Fibroblast of lung (primary cell): ENCODE data around the gene SLAMF1. TPM values are rescaled to one million over a fixed set of nuclear protein-coding genes. Genes with fewer than 3 reads are reported as not detected.

Experiments used
- DNase-seq, 2 donors: peaks; one replicate each; pipeline versions ENCODE4 v3.0.0 to v3.0.0-alpha.2; 2010; ENCODE audit warnings: low read depth in 2 of 2
- H2AFZ ChIP-seq: 2 replicates; pipeline ENCODE4 v1.5.1; 2012; ENCODE audit warnings: low read length, control low read depth, inconsistent platforms
- H3K27ac ChIP-seq: 2 replicates; pipeline ENCODE4 v1.5.1; 2011; ENCODE audit warnings: low read length, control low read depth; ENCODE audit not compliant: insufficient read depth
- H3K27me3 ChIP-seq: 2 replicates; pipeline ENCODE4 v1.5.1; 2011; ENCODE audit warnings: mild to moderate bottlenecking, low read length; ENCODE audit not compliant: control insufficient read depth, insufficient read depth
- H3K36me3 ChIP-seq: 2 replicates; pipeline ENCODE4 v1.5.1; 2011; ENCODE audit warnings: low read length; ENCODE audit not compliant: control insufficient read depth, insufficient read depth
- H3K4me1 ChIP-seq: 2 replicates; pipeline ENCODE4 v1.5.1; 2011; ENCODE audit warnings: low read length; ENCODE audit not compliant: control insufficient read depth, insufficient read depth; ENCODE audit errors: extremely low read depth
- H3K4me2 ChIP-seq: 2 replicates; pipeline ENCODE4 v1.5.1; 2011; ENCODE audit warnings: low read length, control low read depth; ENCODE audit not compliant: insufficient read depth; ENCODE audit errors: extremely low read depth
- H3K4me3 ChIP-seq, 4 experiments: fragments of 200-600 bp in 1 of 4; sonication (generic) in 1 of 4; replicated peaks in 1 of 4; 2 replicates each; pipeline ENCODE4 v1.5.1; 2011 to 2016; ENCODE audit warnings: low read length in 4 of 4, low read depth in 3 of 4, mild to moderate bottlenecking in 3 of 4, control low read depth in 2 of 4, inconsistent platforms in 1 of 4, mixed read lengths in 1 of 4; ENCODE audit not compliant: insufficient read depth in 1 of 4; ENCODE audit errors: control extremely low read depth in 1 of 4
- H3K79me2 ChIP-seq: 2 replicates; pipeline ENCODE4 v1.5.1; 2012; ENCODE audit warnings: mild to moderate bottlenecking, low read length, inconsistent platforms; ENCODE audit not compliant: control insufficient read depth, insufficient read depth
- H3K9ac ChIP-seq: 2 replicates; pipeline ENCODE4 v1.5.1; 2011; ENCODE audit warnings: mild to moderate bottlenecking, low read length, control low read depth; ENCODE audit not compliant: insufficient read depth
- H3K9me3 ChIP-seq: 2 replicates; pipeline ENCODE4 v1.5.1; 2012; ENCODE audit warnings: low read depth, low read length; ENCODE audit not compliant: control insufficient read depth, insufficient read depth
- H4K20me1 ChIP-seq: 2 replicates; pipeline ENCODE4 v1.5.1; 2011; ENCODE audit warnings: low read length; ENCODE audit not compliant: control insufficient read depth, insufficient read depth; ENCODE audit errors: extremely low read depth
- CTCF ChIP-seq, 2 donors: IDR thresholded peaks in 1 of 2; conservative IDR thresholded peaks in 1 of 2; 1 replicate in 1 of 2; 2 replicates in 1 of 2; pipeline ENCODE4 v1.5.1; 2011 to 2012; ENCODE audit warnings: low read length in 2 of 2, control low read depth in 1 of 2, inconsistent platforms in 1 of 2, low read depth in 1 of 2, mild to moderate bottlenecking in 1 of 2
- EZH2 ChIP-seq: IDR thresholded peaks from 2 replicates; pipeline ENCODE4 v1.5.1; 2012; ENCODE audit warnings: low read length, control low read depth, mild to moderate bottlenecking; ENCODE audit errors: missing control alignments
- polyA plus RNA-seq, 2 donors: library from polyadenylated mRNA; depleted of rRNA in 1 of 2; stranded (reverse) in 1 of 2; unstranded in 1 of 2; fragments of >200 nt; gene quantifications; 2 replicates each; pipeline ENCODE4 v1.2.1, GENCODE V29; 2011 to 2012; ENCODE audit warnings: missing spikeins in 1 of 2
- total RNA-seq: library from RNA; depleted of rRNA; stranded (reverse); fragments of >200 nt; gene quantifications from 2 replicates; pipeline ENCODE4 v1.2.1, GENCODE V29; 2014

The SLAMF1 gene
- total and polyA plus RNA-seq, 2 donors (not counting 1 experiment from before 2014, with no cell fraction given): not detected

GRCh38 chr1:160570840-160571239, 76.0 kb downstream of the SLAMF1 start:
- Histone ChIP-seq H3K27me3 (no peaks in the 10 kb centered on the region), H3K79me2 (no peaks in the 10 kb centered on the region), H3K9me3 (no peaks in the 10 kb centered on the region), H3K4me2 (no peak overlapping the region), H4K20me1 (no peaks in the 10 kb centered on the region), H3K36me3 (no peaks in the 10 kb centered on the region), H3K9ac (no peak overlapping the region), H3K4me1 (no peaks in the 10 kb centered on the region), H3K4me3 (no peak overlapping the region), H2AFZ (no peak overlapping the region), H3K27ac (no peak overlapping the region)
- TF ChIP-seq CTCF (conservative IDR thresholded peaks at IDR 0.05 in 1 of 2, IDR thresholded peaks at IDR 0.05 in 1 of 2; ENCODE audit: low read depth in 1 of 2, low read length in 2 of 2) (no peak), EZH2 (no peak)
- DNase-seq: no peak

GRCh38 chr1:160569806-160570205, 77.0 kb downstream of the SLAMF1 start:
- Histone ChIP-seq H3K27ac (no peak overlapping the region), H3K79me2 (no peaks in the 10 kb centered on the region), H3K36me3 (no peaks in the 10 kb centered on the region), H3K4me3 (no peak overlapping the region), H2AFZ (no peak overlapping the region), H3K9ac (no peak overlapping the region), H4K20me1 (no peaks in the 10 kb centered on the region), H3K9me3 (no peaks in the 10 kb centered on the region), H3K4me1 (no peaks in the 10 kb centered on the region), H3K27me3 (no peaks in the 10 kb centered on the region), H3K4me2 (no peak overlapping the region)
- DNase-seq: no peak
- no peak for TF ChIP-seq CTCF (conservative IDR thresholded peaks at IDR 0.05 in 1 of 2, IDR thresholded peaks at IDR 0.05 in 1 of 2; ENCODE audit: low read depth in 1 of 2, low read length in 2 of 2)
- no peak for TF ChIP-seq EZH2

- H4K20me1 ChIP-seq: no peaks in the 10 kb centered on the region
- no peak overlapping the region for H3K27ac ChIP-seq
- H3K4me2 ChIP-seq: no peak overlapping the region
- no peak overlapping the region for H2AFZ ChIP-seq
- H3K36me3 ChIP-seq: no peaks in the 10 kb centered on the region
- H3K27me3 ChIP-seq: no peaks in the 10 kb centered on the region
- no peaks in the 10 kb centered on the region for H3K4me1 ChIP-seq
- H3K9ac ChIP-seq: no peak overlapping the region
- H3K4me3 ChIP-seq: no peak overlapping the region
- TF ChIP-seq CTCF (conservative IDR thresholded peaks at IDR 0.05 in 1 of 2, IDR thresholded peaks at IDR 0.05 in 1 of 2; ENCODE audit: low read depth in 1 of 2, low read length in 2 of 2) (no peak), EZH2 (no peak)
- DNase-seq: no peak
- H3K9me3 ChIP-seq: no peaks in the 10 kb centered on the region
- no peaks in the 10 kb centered on the region for H3K79me2 ChIP-seq
These were observed 78.8 kb downstream of the SLAMF1 start for GRCh38 chr1:160567858-160568682.
